Measurements from ENCODE around the gene ST3GAL3.

- TF ChIP-seq POLR2AphosphoS5 (IDR thresholded peaks at IDR 0.05; ENCODE audit: borderline replicate concordance, low read depth, low read length) (no peak), EZH2 (IDR thresholded peaks at IDR 0.05) (no peak), FOXP2 (optimal IDR thresholded peaks at IDR 0.05; ENCODE audit: control extremely low read depth, extremely low read length, insufficient read depth) (no peak)
Observed at GRCh38 chr1:43879414-43879813, 172.1 kb downstream of the ST3GAL3 start.
